Colonic mucosa (tissue), 4 donors: ENCODE results near the gene CYSTM1. TPM values are rescaled to one million over a fixed set of nuclear protein-coding genes. Genes with fewer than 3 reads are reported as not detected.
"Not testable (repeated sequence)": the region's sequence is repeated elsewhere in the genome, so short reads cannot be mapped to it uniquely, and the experiment has no call there.

ENCODE experiments used
- DNase-seq: peaks from one replicate; pipeline ENCODE4 v3.0.0-alpha.2; 2020
- H3K27ac ChIP-seq: fragments of 200-600 bp; one replicate; pipeline ENCODE4 v1.8.0; 2021
- H3K27me3 ChIP-seq: fragments of 200-600 bp; one replicate; pipeline ENCODE4 v1.8.0; 2021
- H3K36me3 ChIP-seq: fragments of 200-600 bp; one replicate; pipeline ENCODE4 v1.8.0; 2021
- H3K4me1 ChIP-seq: fragments of 200-600 bp; one replicate; pipeline ENCODE4 v1.8.0; 2021; ENCODE audit warnings: mild to moderate bottlenecking
- H3K4me3 ChIP-seq: fragments of 200-600 bp; one replicate; pipeline ENCODE4 v1.8.0; 2021
- H3K9ac ChIP-seq, 2 donors: one replicate each; pipeline ENCODE4 v1.7.0; 2013; ENCODE audit warnings: control low read depth in 2 of 2, low read depth in 2 of 2, low read length in 2 of 2
- H3K9me3 ChIP-seq: fragments of 200-600 bp; one replicate; pipeline ENCODE4 v1.8.0; 2021
- CTCF ChIP-seq: fragments of 200-600 bp; IDR thresholded peaks from one replicate; pipeline ENCODE4 v1.8.0; 2022; ENCODE audit warnings: antibody characterized with exemption, mild to moderate bottlenecking
- intact Hi-C: fragments of 100-400 bp; cut with DNase I; formaldehyde crosslinking; loops from one replicate; pipeline ENCODE4 v1.14.1; 2022
- total RNA-seq, 2 donors: library from RNA; stranded (reverse); fragmentation: NEBNext Ultra II Directional in 1 of 2; extraction: Animal tissue kit (Norgen Biotek cat#: 25700) in 1 of 2; gene quantifications; one replicate each; pipeline ENCODE4 v1.2.1, GENCODE V29; 2021
- donor health status: healthy.
- donor health status: DM: no; HTN: no; CAD: no.
- donor health status: DM: no; HTN: no; CAD: no.

Gene CYSTM1
- total RNA-seq, 2 donors from 2014 or later: 205 TPM

GRCh38 chr5:140150201-140150600 lies 24.8 kb upstream of the CYSTM1 start:
- H3K36me3 ChIP-seq: no peaks in the 10 kb centered on the region
- H3K27ac ChIP-seq: no peak overlapping the region
- no peak overlapping the region for H3K9ac ChIP-seq
- no peaks in the 10 kb centered on the region for H3K27me3 ChIP-seq
- peaks cover 6% of the 10 kb centered on the region for H3K4me1 ChIP-seq
- DNase-seq: no peak
- H3K4me3 ChIP-seq: no peak overlapping the region
- intact Hi-C loops: no loop called here
- no peaks in the 10 kb centered on the region for H3K9me3 ChIP-seq
- no peak for TF ChIP-seq CTCF

DNA sequence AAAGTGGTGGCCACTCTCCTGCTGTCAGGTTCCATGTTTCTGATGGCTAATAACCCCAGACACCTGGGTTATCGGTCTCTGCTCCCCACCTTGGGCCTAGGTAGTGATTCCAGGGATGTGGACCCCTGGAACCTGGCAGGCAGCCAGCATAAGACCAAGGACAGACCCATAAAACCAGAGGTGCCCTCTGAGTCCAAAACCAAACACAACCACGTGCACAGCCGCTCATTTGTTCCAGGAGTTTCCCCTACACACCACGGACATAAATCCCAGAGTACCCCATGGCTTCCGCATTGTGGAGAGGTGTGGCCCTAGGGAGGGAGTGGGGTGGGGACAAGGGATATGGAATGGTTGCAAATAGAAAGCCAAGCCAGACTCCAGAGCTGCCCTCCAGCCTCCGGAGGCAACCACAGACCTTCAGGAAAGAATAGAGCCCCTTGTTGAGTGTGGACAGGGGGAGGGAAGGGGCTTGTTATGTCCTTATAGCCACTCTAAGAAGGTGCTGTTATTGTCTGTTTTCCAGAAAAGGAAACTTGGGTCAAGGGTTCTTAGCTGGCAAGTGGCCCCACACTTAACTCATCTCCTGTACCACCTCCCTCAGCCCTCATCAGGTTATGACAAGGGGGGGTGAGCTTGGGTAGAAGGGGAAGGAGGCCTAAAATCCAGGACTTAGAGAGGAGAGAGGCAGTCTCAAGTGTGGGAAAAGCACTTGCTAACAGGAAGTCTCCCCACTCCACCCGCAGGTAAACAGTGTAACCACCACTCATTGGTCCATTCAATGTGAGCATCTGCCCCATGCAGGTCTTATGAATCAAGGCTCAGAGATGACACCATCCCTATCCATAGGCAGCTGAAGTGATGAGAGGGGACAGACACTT lies 23.6 kb upstream of the CYSTM1 start:
- no peak overlapping the region for H3K9ac ChIP-seq
- TF ChIP-seq CTCF: no peak
- no peak overlapping the region for H3K4me3 ChIP-seq
- DNase-seq: peak; percentile 45
- H3K4me1 ChIP-seq: no peaks in the 10 kb centered on the region
- no peak overlapping the region for H3K27ac ChIP-seq
- H3K9me3 ChIP-seq: no peaks in the 10 kb centered on the region
- intact Hi-C loops: no loop called here
- no peaks in the 10 kb centered on the region for H3K36me3 ChIP-seq
- H3K27me3 ChIP-seq: no peaks in the 10 kb centered on the region

DNA sequence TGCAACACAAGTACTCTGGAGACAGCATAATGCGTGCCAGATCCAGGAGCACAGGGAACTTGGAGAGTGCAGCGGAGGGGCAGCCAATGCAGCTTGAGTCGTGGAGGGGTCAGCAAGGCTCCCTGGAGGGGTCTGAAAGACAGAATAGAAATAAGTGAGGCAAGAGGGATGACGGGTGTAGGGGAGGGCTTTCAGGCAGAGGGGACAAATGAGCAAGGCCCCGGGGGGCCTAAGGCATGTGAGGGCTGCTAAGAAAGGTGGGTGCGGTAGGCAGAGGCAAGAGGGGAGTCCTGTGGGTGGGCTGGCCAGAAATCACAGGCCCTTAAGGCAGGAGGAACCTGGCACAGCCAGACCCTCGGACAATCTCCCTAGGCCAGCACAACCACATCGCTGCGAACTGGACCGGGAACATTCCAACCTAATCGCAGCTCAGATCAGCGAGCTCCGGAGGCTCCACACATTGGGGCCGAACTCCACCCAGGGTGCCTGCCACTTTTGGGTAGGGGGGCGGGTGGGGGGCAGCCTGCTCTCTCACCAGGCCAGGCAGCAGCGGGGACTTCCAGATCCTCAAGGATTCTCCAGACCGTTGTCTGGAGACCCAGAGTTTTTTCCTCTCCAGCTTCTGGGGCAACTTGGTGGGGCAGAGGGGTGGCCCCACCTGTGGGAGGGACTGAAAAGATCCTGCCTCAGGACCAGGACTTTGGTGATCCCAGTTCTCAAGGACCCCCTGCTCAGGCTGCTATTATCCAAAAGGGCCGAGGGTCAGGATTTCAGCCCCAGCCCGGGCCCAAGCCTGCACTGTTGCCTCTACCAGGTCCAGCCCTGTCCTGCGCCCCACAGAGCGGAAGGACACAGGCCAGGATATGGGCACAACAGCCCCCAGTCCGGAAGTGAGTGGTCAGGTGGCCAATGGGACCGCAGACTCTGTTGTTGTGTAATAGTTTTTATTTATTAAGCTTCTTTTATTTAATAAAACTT lies 22.7 kb upstream of the CYSTM1 start:
- Histone ChIP-seq H3K27me3 (no peaks in the 10 kb centered on the region), H3K4me1 (peaks cover 3% of the 10 kb centered on the region), H3K4me3 (no peak overlapping the region), H3K9ac (no peak overlapping the region), H3K27ac (no peak overlapping the region), H3K9me3 (no peaks in the 10 kb centered on the region), H3K36me3 (no peaks in the 10 kb centered on the region)
- no peak for TF ChIP-seq CTCF
- DNase-seq: no peak
- intact Hi-C loops: no loop called here

GRCh38 chr5:140153255-140153654 lies 21.7 kb upstream of the CYSTM1 start:
- Histone ChIP-seq H3K27me3 (no peaks in the 10 kb centered on the region), H3K4me3 (no peak overlapping the region), H3K27ac (no peak overlapping the region), H3K36me3 (no peaks in the 10 kb centered on the region), H3K4me1 (peaks cover 3% of the 10 kb centered on the region), H3K9me3 (no peaks in the 10 kb centered on the region), H3K9ac (no peak overlapping the region)
- no peak for DNase-seq
- TF ChIP-seq CTCF: no peak
- intact Hi-C loops: no loop called here

DNA sequence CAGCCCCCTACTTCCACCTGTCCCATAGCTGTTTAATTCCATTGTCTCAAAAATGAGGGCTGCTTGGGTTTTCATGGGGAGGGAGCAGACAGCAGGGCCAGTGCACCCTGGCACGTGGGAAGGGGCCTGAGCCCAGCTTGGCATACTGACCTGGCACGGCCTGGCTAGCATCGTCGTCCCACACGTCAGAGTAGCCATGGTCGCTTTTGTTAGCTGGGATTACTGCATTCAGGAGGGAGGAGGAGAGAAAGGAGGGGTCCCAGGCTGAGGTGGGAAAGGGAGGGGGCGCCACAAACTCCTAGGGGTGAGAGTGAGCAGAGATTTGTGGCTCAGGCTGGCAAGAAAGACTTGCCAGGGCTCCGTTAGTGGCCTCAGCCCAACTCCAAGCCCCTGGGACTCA lies 21.1 kb upstream of the CYSTM1 start:
- no peak overlapping the region for H3K4me3 ChIP-seq
- no peak for DNase-seq
- H3K4me1 ChIP-seq: peaks cover 3% of the 10 kb centered on the region
- no peaks in the 10 kb centered on the region for H3K36me3 ChIP-seq
- H3K27ac ChIP-seq: no peak overlapping the region
- no peaks in the 10 kb centered on the region for H3K27me3 ChIP-seq
- no peaks in the 10 kb centered on the region for H3K9me3 ChIP-seq
- no peak overlapping the region for H3K9ac ChIP-seq
- TF ChIP-seq CTCF: no peak
- intact Hi-C loops: no loop called here

GRCh38 chr5:140154710-140155381 lies 20.1 kb upstream of the CYSTM1 start:
- not testable (repeated sequence) for H3K36me3 ChIP-seq, H3K27ac ChIP-seq, DNase-seq, H3K4me1 ChIP-seq, H3K4me3 ChIP-seq, H3K9me3 ChIP-seq, H3K9ac ChIP-seq, H3K27me3 ChIP-seq
- intact Hi-C loops: loop anchor here (5.0 kb wide), 1 partner anchor 368 kb away; no protein-coding TSS in a partner anchor
